Hematopoietic multipotent progenitor cell treated with erythropoietin and hydrocortisone succinate and interleukin-3 and kit ligand, for 6 days (in vitro differentiated cells): ENCODE results near the gene GPC5.
"Not testable (repeated sequence)": the region's sequence is repeated elsewhere in the genome, so short reads cannot be mapped to it uniquely, and the experiment has no call there.

Experiments used
- DNase-seq: peaks from one replicate; pipeline ENCODE4 v3.0.0-alpha.2; 2015

The GPC5 gene

DNA sequence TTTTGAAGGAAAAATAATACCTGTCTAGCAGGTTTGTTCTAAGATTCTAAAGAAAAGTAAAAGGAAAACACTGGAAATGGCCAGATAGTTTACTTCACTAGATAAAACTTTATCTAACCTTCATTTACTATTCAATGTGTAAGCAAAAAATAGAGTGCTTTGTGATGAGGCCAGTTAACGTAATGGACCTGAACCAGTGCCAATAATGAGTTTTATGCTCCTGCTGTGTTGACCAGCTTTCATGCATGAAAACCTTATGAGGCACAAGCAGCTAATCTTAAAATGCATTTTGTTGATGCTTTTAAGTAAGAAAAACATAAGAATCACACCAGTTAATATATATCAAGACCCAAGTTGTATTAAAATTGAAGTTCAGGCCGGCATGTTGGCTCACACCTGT lies 1211.0 kb downstream of the GPC5 start:
- no peak for DNase-seq

DNA sequence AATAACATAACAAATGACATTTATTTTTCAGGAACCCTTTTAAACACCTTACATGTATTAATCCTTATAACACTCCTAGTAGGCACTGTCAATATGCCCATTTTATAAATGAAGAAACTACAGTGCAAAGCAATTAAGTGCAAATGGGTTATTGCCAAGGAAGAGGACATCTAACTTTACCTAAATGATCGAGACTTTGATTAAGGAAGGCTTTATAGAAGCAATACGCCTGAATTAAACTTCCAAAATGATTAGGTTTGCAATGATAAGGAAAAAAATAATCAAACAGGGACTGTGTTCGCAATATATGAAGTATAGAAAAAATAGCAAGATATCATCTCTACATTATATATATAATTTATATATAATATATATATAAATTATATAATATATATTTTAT lies 1214.5 kb downstream of the GPC5 start:
- DNase-seq: no peak

DNA sequence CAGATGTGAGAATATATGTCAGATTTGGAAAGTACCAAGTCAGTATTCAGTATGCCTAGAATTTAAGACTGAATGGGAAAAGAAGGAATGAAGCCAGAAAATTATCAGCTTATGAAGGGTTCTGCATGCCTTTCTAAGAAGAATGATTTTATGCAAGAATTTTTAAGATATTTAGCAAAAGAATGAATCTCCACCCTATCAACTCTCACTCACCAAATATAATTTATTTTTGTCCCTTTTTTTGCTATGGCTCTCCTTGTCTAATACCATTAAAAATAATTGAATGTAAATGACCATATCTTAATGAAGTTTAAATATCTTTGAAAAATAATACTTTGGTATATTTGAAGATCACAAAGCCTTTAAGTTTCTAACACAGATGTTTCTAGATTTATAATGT lies 1215.5 kb downstream of the GPC5 start:
- no peak for DNase-seq

DNA sequence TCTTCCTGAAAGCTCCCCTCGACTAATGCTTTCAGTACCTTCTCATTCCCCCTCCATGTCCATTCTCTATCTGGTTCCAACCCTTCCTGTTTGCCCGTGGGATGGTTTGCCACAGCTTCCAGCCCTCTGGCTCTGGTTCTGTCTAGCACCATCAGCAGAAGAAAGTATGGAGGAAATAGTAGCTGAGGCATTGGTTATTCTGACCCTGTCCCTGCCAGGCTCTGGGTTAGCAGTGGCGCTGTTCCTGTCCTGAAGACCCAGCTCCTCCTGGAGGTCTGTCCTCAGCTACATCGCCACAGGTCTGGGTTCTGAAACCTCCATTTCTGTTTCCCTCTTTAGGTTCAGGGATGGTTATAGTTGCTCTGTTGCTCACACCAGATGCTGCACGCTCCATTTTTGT lies 1223.6 kb downstream of the GPC5 start:
- no peak for DNase-seq

DNA sequence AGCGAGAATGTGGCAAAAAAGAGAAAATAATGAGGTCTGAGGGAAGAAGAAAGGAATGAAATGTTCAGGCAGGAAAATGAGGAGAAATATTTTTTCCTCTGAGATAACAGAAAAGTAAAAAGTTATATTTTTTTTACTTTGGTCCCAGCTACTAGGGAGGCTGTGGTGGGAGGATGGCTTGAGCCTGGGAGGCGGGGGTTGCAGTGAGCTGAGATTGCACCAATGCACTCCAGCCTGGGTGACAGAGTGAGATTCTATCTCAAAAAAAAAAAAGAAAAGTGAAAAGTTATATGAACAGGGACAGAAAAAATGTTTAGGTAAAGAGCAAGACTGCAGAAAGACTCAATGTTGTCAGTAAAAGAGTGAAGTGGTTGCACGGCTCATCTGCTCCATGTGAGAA lies 1224.5 kb downstream of the GPC5 start:
- no peak for DNase-seq

DNA sequence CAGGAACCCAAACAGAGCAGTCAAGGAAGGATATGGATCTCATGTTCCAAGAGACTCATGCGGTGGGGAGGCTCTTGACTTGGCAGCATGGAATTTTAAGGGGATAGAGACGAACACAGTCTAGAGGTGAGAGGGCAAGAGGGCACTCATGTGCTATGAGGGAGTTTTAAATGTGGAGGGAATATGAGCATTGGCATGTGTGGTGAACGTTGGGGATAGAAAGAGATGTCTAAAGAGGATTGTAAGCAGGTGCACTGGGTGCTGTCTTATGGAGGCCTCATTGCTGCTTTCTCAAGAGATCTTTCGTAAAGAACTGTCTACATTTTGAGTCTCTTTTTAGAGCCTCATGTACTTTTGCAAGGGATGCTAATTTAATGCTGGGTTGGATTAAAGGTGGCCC lies 1227.9 kb downstream of the GPC5 start:
- DNase-seq: no peak

DNA sequence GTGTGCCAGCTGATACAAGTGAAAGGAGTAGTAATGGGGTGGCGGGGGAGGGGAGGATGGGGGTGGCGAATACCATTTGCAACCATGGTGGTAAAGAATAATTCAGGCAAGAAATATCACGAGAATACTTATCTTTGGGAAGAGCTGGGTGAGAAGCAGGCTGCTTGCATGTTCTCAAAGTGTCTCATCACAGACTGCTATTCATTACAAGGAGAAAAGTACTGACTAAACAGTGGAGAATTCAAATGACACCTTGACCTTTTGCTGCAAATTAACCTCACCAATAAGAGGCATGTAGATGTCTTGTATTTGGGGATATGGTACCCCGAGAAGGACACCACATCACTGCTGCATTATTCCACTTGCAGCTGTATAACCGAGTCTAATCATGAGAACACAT lies 1242.5 kb downstream of the GPC5 start:
- no peak for DNase-seq

DNA sequence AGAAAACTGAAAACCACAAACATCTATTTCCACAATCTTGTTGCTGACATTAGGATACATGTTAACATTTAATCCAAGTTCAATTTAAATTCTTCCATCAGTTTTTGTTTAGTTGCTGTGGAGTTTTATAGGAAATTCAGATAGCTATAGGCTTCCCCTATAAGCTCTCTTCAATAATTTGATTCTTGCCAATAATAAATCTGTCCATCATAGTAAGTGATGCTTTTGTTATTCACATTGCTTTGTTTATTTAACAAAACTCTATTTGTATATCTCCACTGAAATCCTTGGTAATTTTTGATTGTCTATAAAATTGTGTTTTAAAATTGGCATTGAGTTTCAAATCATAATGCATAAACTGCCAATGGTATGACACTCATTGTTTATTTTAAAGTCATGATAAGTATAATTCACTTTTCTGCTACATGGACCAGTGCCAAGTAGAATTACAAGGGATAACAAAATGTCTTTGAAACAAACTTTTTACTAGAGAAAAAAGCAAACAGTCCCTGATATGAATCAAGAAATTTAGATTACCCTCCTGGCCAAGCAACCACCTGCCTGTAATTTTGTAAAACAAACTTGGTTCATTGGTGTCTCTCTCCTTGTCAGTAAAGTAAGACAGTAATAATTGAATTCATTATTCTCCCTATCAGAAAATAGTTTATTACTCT lies 1250.9 kb downstream of the GPC5 start:
- DNase-seq: no peak

DNA sequence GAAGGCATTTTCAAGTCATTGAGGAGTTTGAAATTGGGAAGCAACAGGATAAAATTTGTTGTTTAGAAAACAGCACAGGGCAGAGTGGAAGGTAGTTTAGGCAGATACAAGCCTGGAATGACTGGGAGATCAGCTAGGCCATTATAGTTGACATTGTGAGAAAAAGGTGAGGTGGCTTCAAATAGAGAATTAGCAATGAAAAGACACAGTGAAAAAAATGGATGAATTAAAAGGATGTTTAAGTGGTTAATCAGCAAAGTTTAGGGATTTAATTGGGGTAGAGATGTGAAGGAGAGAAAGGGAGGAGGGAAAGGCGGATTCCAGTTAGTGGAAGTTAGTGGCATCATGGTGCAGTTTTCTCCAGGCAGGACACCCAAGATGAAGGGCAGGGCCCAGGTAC lies 1257.7 kb downstream of the GPC5 start:
- DNase-seq: no peak

DNA sequence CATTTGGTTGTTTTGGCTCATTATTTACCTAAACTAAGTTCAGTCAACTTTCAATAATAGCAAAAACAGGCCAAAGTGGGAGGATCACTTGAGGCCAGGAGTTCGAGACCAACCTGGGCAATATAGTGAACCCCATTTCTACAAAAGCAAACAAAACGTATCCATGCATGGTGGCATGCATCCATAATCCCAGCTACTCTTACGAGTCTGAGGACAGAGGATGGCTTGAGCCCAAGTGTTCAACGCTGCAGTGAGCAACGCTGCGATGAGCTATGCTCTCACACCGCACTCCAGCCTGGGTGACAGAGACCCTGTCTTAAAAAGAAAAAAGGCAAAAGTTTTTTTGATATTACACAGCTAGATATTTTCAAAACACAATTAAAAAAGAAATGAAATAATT lies 1258.2 kb downstream of the GPC5 start:
- no peak for DNase-seq

DNA sequence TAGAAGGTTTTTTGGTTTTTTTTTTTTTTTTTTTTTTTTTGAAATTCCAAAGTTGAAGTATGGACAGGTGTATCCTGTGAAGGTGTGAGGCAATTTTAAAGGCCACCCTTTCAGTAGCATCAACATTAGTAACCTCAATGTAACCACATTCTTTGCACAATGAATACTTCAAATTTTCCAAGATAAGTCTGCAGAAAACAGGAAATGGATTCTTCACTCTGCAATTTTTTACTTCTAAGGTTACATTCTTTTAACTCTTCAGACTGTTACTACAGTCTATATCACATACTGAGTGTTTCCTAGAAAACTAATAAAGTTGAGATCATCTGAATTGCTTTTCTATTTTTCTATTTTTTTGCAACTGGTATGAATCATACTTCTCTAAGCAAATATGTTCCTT lies 1259.1 kb downstream of the GPC5 start:
- no peak for DNase-seq

DNA sequence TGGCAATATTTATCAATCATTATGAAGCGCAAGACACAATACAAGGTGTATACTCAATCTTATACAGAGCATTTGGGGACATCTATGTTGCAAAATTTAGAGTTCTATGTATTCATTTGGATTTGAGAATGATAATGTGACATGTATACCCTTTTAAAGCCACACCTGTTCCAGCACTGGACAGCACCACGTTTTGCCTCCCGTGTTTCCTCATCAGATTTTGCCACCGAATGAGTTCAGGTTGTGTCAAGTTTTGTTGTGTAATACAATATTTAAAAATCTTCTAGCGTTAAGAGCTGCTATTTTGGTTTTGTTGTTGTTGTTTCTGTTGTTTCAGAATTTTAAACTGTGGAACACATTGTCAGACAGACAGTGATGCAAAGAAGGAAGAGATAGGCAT lies 1259.9 kb downstream of the GPC5 start:
- DNase-seq: no peak

DNA sequence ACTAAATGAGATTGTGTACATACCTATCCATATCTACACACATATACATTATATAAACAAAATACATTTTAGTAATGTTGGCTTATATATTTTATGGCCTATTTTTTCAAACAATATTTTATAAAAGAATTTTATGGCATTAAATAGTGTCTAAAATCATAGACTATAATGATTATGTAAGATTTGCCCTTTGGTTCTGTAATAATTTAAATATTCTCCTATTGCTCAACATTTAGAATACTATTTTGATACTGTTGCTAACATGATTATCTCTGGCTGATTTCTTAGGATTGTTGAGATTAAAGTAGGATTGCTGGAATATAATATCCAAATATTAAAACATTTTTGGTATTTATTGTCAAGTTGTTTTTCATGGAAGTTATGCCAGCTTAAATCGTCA lies 1263.0 kb downstream of the GPC5 start:
- no peak for DNase-seq

DNA sequence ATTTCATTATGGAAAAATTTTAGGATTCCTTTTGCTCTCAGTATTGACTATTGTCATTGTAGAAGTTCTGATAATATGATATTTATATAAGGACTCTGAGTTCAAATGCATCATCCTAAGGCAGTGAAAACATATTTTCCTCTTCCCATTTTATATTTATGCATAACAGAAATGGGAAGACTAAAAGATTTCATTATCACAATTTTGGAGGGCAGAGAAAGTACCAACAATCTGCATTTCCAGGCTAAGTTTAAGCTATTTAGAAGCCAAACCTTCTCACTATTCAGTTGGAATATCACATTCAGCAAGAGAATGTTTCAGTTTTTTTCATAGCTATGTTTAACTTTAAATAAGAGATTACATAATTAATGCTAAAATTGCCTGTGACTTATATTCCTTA lies 1269.7 kb downstream of the GPC5 start:
- no peak for DNase-seq

DNA sequence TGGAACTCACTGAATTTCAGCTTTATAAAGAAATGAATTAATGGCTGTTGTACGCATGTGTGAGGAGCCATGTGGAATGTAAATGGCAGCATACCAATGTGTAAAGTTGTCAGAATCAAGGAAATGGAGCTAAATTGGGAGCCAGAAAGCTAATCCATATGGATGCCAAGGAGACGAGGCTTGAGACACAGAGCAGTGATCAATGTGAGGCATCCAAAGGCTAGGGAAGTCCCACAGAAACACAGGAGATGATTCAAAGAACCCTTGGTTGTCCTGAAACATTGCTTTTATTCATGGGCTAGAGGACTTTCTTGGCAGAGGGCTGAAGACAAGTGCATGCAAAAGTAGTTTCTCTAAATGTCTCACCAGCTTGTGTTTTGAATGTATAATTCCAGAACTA lies 1271.7 kb downstream of the GPC5 start:
- DNase-seq: no peak

DNA sequence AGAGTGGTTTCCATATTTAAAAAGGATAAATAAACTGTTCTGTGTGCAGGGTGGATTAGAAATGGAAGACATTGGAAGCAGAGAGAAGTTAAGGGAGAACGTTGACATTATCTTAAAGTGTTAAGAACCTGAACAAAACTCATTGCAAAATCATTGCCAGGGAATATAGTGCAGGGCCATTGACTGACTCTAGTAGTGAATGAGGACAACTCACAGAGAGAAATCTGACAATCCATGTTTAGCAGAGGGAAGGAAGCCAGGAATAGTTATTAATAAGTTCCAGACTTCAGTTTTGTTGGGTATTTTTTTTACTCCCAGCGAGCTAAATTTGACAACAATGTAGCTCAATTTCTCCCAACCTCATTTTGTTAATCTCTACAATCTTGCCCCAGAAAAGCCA lies 1273.4 kb downstream of the GPC5 start:
- DNase-seq: no peak

DNA sequence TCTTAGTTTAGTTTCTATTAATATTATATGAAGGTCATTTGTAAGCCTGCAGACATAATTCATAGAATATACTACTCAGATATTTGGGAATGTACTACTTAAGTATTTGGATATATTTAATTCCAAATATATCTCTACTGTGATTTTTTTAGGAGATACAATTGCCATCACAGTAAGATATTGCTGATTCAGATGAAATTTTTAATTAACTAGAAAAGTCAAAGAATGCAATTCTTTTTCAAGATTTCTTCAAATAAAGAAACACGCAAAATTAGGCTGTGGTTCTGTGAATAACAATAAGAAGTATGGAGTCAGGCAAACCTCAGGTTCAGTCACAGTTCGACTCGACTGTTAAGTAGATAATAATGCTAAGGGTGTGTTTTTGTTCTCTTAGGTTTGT lies 1277.8 kb downstream of the GPC5 start:
- DNase-seq: no peak

DNA sequence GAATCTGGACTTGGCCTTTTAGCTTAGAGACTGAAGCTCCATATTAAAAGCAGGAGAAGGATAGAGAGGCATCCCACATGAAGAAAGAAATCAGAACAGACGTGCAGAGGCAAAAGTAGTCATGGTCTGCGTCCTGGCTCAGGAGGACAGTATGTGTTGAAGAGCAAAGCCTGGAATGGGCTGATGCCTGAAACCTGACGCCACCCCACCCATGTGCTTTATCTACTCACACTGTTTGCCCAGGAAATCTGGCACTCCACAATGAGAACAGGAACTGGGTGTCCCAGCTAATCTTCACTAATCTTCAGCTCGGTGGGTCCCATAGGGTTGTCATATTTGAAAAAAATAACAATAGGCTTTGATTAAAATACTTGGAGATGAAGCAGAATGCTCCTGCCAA lies 1279.2 kb downstream of the GPC5 start:
- DNase-seq: no peak

DNA sequence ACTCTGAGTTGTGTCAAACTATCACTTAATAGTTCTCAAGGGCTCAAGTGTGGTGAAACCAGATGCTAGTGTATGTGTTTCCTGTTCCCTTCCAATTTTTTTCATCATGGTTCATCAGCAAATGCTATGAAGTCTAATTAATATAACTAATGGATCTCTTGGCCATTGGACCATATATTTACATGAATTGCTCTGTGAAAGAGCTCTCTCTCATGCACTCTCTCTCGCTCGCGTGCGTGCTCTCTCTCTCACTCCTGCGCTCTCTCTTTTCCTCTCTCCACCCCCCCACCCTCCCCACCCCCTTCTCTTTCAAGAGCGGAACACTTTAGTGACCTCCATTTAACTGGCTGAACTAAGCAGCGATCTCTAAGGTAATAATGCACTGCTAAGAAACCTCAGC lies 1281.2 kb downstream of the GPC5 start:
- DNase-seq: no peak

DNA sequence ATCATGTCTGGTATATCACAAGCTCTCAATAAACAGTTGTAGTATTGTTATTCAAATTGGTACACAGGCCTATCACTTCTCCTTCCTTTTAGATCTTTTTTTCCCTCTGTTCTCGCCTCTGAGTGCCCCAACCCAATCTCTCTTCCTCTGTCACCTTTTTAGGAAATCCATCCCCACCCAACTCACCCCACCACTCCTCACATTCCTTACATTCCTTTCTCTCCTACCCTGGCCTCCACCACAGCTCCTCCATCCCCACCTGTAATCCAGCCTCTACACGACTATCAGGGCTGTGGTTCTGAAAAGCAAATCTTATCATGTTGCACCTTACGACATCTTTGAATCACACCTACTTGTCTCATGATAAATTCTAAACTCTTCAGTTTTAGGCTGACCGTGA lies 1282.8 kb downstream of the GPC5 start:
- no peak for DNase-seq

DNA sequence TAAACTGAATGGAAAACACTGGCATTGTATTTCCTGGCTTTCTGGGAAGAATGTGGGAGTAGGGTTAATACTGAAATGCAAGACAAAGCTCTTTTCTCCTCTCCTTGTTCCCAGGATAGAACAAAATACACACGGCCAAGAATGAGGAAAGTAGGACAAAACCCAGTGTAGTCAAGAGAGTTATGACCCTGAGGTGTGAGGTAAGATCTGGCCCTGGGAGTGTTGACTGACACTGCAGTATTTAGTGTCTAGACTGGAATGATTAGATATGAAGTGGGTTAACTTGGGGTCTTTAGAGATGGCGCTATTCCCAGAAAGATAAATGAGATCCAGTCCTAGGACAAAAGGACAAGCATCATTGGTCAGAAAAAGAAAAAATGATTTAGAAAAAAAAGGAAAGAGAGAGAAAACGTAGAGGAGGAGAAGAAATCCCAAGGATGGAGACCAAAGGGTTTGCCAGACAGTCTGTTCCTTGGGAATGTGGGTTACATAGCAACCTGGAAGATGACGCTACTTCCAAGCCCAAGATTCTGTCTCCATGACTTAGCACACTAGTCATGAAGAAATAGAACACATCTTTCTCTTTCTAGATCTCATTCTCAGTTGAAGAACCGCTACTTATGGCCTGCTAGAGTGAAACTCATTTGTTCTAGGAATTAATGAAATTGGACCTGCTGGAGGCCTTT lies 1284.6 kb downstream of the GPC5 start:
- no peak for DNase-seq

DNA sequence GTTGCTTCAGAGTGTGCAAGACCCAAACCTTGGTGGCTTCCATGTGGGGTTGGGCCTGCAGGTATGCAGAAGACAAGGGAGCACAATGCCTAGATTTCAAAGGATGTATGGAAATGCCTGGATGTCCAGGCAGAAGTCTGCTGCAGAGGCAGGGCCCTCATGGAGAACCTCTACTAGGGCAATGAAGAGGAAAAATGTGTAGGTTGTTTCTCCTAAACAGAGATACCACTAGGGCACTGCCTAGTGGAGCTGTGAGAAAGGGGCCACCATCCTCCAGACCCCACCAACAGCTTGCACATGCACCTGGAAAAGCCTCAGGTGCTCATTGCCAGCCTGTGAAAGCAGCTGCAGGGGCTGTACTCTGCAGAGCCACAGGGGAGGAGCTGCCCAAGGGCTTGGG lies 1295.6 kb downstream of the GPC5 start:
- no peak for DNase-seq

DNA sequence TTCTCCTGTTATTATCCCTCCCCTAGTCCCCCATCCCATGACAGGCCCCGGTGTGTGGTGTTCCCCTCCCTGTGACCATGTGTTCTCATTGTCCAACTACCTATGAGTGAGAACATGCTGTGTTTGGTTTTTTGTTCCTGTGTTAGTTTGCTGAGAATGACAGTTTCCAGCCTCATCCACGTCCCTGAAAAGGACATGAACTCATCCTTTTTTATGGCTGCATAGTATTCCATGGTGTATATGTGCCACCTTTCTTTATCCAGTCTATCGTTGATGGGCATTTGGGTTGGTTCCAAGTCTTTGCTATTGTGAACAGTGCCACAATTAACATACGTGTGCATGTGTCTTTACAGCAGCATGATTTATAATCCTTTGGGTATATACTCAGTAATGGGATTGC lies 1297.4 kb downstream of the GPC5 start:
- not testable (repeated sequence) for DNase-seq

DNA sequence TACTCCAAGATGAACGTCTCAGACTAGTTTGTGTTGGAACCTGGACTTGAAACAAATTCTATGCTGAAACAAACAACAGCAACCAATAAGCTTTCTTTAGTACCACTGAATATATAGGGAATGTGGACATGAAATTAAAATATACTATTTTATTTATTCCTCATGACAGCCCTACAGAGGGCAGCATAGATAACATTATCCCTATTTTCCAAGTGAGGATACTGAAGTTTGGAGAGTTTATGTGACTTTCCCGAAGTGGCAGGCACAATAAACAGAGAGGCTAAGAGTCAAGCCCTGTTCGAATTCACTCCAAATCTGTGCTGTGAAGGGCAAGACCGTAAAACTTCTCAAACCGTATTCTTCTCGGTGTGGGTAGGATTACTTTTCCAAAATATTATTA lies 1318.3 kb downstream of the GPC5 start:
- no peak for DNase-seq

DNA sequence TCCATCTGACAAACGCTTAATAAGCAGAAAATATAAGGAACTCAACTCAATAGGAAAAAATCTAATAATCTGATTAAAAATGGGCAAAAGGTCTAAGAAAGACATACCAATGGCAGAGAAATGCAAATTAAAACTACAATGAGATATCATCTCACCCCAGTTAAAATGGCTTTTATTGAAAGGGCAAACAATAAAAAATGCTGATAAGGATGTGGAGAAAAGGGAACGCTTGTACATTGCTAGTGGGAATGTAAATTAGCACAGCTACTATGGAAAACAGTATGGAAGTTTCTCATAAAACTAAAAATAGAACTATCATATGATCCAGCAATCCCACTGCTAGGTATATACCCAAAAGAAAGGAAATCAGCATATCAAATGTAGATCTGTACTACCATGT lies 1319.4 kb downstream of the GPC5 start:
- DNase-seq: no peak
